GM21529 (cell line): ENCODE measurements around the gene NFASC.

Experiments
- ATAC-seq: cut with Tn5 transposase; IDR thresholded peaks from one replicate; pipeline ENCODE4 v1.9.1; 2021; ENCODE audit not compliant: unreplicated experiment

The NFASC gene

DNA sequence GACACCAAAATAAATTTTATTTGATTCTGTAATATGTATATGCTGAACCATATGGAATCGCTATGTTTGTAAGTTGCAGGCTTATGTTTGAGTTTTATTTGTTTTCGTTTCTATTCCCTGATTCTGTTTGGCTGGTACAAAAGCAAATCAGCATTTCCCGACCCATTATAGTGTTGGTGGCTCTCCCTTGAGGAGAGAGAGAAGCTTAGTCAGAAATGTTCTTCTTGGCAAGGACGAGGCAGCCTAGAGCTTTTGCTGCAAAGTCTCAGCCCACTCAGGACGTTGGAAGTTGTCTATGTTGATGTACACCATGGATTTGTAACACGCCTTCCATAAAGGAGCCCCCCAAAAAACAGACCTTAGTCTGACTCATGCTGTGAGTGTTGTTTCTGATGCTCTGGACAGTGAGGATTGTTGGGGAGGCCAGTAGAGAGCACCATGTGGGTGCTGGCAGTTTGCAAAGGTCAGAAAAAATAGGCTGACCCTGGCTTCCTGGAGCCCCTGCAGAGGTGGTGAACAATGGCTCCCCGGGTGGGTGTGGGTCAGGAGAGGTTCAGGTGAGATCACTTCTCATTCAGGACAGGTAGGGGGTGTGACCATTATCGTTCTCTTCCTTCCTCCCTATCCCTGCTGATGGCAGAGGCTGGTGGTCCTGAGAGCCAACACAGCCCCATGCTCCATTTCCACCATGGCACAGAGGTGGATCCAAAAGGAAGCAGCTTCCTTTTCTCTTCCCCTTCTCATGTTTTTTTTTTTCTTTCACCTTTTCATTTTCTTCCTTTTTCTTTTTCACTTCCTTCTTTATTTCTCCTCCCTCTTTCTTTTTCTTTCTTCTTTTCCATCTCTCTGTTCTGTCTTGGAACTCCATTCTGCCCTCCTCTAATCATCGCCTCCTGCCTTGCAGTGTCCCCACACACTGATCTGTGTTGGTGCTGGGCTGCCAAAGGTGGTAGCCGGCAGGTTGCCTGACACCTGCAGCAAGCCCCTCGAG is 88.0 kb downstream of the NFASC start:
- ATAC-seq, result no peak

DNA sequence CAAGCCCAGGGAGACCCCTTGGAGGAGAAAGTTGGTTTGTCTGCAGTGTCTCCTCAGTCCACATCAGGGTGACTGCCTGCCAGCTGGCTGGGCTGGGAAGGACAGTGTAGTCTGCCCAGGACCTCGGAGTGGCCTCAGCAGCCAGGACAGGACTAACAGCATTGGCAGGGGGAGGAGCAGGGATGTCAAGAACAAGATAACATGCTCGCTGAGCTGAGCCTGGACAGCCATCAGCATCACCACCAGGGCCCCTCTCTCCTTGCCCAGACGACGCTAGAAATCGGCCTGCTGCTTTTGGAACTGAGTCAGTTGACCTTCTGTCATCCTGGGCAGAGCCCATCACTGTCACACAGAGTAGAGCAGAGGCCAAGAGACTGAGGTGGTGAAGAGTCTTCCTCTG is 88.7 kb downstream of the NFASC start:
- no peak for ATAC-seq

DNA sequence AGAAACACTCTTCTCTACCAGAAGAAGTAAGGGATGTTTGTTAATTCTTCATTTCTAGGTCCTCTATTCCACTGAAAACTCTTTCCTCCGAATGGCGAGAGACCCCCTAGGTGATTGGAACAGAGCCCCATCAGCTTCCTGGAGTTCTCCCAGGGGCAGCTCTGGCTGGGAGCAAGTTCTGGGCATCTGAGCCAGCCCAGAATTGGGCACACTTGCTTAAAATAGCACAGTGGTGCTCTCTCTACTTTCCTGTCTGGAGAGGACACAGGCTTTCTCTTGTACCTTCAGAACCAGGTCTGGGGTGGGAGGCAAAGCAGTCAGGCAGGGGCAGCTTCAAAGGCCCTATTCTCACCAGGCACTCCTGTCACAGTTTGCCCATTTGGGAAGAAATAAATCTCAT is 89.2 kb downstream of the NFASC start:
- ATAC-seq, result no peak

DNA sequence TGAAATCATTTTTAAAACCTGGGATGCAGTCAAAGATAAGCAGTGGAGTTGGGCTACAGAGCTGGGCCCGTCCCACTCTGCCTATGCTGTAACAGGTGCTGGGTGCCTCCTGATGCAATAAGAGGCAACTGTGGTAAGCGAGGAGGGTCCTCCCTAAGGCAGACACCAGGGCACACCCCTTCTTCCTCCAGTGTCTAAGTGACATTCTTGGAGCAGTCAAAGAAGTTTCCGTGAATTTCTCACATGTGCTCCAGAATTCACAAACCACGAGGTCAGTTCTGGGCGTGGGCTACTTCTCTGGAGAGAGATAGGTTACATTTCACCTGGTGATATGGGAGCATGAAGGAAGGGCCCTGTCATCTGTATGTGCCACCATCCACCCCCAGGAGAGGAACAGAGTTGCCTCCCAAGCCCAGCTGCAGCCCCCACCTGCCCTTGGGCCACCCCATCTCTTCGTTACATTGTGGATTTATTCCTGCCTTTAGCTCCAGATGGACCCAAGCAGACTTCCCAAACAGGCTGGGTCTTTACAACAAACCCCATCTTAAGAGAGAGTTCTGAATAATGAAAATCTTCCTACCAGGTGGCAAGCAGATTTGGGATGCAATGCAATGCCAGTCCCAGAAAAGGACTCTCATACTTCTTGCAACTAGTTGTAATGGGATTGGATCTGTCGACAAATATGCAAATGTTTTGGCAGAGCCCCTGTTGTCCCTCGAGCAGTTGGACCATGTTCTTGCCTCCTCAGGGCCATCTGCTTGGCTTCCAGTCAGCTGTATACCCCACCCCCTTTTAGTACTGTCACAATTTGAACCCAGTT is 89.9 kb downstream of the NFASC start:
- ATAC-seq, result no peak

DNA sequence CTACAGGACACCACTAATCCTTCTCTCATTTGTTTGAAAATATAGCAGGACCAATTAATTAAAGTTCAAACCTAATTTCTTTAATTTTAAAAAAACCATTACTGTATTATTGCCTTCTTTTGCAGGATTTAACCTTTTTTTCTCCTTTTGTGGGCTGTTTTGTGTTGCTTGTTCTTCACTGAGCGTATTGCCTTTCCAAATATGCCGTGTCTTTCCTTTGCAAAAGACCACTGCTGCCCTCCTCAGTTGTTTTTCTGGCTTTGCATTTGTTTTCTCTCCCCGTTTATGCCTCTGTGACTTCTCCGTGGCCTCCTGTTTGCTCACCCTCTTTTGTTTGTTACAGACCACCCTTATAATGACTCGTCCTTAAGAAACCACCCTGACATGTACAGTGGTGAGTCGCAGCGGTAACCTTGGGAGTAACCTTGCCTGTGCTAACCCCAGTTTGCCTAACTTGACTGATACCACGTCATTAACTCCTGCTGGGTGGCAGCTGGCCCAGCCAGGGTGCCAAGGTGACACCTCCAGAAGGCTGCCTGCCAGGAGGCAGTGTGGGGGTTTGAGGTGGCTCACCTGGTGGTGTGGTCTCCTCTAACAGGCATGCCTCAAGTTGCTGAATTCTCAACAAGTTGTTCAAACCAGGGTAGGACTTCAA is 91.2 kb downstream of the NFASC start:
- no peak for ATAC-seq

DNA sequence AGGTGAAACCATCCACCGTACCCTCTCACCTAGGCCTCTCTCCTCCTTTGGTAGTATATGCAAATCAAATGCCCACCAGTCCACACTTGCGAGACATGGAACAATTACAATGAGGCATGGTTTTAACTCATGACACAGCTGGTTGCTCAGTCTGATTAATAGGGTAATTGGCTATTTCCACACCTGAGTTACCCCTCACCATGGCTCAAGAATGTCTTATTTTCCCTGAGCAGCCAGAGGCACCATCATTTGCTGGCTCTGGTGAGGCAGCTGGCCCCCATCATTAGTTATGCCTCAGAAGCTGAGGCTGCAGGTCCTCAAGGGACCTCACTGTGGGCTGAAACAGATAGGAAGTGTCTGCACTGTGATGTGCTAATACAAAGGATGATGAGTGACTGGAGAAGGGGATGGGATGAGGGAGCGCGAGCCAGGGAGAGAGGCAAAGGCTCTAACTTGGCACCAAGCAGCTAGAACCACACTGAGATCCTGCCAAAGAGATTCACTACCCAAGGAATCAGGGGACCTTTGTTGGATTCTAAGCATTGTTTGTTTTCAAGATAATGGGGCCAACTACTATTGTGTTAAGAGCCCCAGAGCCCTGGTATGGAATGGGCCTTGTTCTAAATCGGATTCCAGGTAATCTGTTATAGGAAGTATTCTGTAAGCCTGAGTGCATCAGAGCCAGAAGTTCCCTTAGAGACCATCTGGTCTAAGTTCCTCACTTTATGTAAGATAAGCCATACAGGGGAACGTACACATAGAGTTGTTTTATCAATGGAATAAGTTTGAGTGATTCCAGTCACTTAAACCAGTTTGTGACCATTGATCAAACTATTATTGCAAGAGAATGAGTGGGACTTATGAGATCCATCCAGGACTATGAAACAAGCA is 92.3 kb downstream of the NFASC start:
- no peak for ATAC-seq

DNA sequence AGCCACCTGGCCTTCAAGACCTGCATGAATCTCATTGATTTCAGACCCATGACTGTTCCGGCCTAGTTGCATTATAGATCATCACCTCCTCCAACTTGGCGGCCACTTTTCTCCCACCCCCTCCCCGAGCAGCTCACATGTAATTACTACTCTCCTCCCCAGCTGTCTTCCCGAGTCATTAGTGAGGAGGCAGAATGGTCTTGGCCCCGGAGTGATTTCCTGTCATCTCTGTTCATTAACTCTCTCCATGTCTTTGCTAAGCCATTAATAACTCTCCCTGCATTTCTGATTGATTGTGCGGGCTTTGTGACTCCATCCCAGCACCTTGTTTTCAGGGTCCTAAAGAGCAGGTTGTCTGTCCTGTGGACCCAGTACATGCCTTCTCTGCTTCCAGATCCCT is 96.8 kb downstream of the NFASC start:
- ATAC-seq, result no peak

DNA sequence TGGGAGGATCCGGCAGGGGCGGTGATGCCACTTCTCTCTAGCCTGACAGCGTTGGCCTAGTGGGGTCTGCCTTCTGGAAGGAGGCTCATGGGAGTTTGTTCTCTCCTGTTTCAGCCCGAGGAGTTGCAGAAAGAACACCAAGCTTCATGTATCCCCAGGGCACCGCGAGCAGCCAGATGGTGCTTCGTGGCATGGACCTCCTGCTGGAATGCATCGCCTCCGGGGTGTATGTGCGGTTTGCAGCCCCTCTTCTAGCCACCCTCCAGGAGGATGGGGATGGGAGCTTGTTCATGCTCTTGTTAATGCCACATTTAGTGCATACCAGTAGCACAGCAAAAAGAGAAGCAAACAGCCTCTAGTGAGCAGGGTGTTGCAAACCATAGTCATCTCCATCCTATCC is 97.5 kb downstream of the NFASC start:
- no peak for ATAC-seq

DNA sequence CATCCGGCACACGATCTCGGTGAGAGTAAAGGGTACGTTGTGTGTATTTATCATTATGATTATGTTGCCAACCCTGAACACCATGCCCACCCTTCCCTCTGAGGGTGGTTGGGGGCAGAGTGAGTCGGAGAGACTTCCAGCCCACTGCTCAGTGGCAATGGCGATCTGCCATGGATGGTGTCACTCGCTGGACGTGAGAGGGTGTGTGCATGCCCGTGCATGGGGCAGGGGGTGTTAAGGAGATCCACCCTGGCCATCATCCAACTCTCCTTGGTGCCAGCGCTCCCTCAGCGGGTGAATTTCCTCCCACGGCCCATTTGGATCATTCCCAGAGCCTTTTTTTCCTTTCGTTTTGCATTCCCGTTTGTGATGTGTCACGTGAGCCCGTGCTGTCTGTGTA is 98.3 kb downstream of the NFASC start:
- ATAC-seq, result no peak

DNA sequence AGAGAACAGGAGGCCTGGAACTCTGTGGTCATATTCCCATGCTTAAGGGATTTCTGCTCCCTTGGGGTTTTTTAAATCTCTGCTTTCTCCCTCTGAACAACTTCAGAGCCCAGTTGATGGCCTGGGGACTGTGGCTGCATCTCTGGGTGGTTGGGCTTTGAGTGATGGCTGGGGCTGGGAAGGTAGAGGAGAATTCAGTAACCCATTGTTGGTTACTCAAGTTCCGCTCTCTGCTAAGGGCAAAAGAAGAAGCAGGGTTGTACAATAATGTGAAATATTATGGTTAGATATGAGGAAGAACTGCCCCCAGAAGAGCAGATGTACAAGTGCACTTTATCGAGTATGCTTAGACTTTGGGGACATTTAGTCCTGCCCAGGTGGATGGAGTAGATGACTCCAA is 100.3 kb downstream of the NFASC start:
- no peak for ATAC-seq

DNA sequence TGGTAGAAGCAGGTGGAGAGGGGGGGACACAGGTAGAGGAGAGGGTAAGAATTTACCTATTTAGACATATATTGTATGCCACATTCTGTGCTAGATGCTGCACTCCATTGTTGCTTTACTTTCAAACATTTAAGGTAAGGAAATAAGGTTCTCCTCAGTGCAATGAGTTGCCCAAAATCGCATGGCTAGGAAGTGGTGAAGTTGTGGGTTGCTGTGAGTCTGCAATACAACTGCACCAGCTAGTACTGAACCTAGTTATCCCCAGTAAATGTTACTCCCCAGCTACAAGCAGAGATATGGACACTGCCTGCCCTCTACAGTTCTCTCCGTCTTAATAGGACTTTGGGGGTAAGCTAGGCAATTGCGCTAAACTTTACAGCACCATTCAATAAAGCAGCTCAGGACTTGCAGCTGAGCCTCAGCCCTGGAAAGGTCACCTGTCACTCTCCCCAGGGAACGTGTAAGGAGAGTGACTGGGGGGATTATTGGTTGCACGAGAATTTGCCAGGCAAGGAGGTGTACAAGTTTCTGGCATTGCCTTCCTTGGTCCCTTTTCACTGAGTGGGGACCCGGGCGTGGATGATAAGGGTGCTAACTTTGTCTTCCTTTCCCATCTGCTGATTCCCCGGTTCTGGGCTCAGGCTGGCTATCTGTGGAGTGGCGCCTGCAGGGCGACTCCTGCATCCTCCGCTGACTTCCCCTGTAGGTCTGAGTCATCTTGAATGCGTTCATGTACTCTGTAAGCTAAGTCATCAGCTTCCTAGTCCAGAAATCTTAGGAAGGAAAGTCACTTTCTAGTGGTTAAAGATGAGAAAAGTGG is 101.1 kb downstream of the NFASC start:
- ATAC-seq, result no peak

DNA sequence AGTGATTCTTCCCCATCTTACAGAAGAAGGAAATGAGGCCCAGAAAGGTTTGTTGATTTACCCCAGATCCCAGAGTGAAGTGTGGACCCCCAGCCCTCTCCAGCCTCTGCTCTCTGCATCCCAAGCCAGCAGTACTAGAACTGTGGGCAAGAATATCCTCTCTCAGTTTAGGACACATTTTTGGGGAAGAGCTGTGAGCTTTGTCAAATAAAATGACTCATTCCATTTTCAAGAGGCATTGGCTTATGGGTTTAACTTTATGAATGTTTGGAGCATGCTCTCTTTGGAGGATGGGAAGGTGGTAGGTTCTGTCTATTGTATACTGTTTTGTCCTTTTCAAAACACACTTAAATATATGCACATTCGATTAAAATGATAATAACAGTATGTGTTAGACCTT is 101.8 kb downstream of the NFASC start:
- ATAC-seq, result no peak

DNA sequence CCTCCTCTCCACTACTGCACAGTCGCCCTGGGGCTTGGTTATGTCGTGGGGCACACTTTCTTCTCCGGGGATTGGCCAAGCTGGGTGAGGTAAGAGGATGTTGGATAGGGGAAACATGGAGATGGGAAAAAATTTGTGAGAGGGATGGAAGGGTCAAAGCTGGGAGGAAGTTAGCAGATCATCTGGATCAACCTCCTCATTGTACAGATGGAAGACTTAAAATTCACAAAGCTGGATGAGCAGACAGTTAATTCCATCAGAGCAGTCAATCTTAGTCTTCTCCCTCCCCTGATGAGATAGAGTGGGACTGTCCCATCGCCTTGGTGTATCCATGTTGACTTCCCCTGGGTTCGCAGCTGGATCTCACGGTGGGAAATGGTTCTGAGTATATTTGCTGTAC is 102.8 kb downstream of the NFASC start:
- no peak for ATAC-seq

DNA sequence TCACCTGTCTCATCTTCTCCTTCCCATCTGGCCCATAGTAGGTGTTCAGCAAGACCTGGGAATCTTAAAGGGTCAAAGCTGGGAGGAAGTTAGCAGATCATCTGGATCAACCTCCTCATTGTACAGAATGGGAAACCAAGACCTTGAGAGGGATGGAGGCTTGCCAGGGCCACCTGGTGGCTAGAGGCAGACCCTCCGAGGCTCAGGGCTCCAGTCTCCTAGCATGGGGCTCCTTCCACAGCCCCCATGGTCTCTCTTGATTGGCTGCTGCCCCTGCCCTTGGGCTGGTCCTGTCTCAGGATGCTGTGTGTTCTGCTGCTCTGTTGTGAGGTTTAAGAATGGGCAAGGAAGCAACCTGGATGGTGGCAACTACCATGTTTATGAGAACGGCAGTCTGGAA is 103.7 kb downstream of the NFASC start:
- ATAC-seq, result no peak

DNA sequence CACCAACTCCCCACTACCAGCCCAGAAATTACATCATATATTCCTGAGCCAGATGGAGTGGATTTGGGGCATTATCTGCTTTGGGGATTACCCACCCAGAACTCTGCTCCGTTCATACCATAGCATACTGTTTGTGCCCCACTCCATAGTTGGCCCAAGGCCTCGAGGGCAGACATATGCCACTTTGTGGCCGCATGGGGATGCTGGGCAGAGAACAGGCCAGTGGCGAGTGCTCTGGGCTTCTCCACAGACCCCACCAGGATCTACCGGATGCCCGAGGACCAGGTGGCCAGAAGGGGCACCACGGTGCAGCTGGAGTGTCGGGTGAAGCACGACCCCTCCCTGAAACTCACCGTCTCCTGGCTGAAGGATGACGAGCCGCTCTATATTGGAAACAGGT is 104.4 kb downstream of the NFASC start:
- no peak for ATAC-seq

DNA sequence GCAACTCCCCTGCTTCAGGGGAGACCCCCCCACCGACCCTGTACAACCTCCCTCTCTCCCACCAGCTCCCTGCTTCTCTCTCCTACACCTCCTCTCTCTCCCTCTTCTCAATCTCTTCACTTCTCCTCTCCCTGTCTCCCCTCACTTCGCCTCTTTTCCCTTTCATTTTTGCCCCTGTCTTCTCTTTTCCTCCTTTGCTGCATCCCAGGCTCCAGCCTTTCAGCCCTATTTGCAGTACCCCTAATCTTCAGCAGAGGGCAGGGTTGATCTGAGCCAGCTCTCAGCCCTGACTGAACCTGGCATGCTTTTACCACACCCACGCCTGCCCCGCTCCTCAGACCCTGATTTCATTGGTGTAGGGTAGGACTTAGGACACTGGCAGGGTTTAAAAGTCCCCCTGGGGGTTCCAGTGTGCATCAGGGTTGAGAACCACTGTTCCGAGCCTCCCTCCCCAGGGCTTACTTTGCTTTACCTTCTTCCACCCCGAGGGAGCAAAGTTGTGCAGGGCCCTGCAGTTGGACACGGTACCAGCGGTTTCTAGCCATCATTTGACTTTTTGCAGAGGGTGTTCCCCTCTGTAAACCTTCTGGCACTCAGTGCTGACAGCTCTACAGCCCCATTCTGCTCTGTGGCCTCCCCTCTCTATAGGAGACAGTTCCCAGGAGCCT is 105.0 kb downstream of the NFASC start:
- no peak for ATAC-seq

DNA sequence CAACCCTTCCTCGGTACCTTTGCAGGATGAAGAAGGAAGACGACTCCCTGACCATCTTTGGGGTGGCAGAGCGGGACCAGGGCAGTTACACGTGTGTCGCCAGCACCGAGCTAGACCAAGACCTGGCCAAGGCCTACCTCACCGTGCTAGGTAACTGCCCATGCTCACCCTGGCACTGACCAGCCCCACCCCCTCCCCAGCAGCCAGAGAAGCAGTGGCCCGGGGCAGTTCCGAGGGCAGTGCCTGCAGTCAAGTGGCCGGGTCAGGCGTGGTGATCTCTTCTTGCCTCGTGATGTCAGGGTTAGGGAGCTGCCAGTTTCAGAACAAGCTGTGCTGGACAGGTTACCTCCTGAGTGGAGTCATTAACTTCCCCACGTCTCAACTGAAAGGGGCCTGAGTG is 106.0 kb downstream of the NFASC start:
- no peak for ATAC-seq

DNA sequence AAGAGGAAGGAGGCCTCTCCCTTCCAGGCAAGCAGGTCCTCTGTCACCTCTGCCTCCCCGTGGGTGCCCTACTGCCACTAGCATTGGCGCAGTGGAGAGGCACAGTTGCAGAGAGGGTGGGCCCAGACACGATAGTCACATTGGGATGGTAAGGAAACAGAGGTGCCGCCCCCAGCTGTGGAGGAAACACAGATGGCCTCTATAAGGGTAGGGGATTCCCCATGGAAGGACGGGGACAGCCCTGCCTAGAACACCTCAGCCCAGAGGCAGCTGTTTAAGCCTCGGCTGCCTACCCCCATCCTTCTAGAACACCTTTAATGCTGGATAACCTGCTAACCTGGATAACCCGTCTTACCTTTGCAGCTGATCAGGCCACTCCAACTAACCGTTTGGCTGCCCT is 106.7 kb downstream of the NFASC start:
- ATAC-seq, result no peak

DNA sequence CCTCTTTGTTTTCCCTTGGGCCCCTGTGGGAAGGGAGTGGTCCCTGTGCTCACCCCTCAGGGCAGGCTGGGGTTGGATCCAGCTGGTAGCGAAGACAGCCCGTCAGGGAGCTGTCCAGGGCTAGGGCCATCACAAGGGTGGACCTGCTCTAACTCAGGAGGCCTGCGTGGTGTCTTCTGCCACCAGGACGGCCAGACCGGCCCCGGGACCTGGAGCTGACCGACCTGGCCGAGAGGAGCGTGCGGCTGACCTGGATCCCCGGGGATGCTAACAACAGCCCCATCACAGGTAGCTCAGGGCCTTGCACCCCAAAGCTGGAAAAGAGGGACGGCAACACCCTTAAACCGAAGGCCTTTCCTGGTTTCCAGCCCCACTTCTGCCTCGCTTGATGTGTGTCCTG is 108.1 kb downstream of the NFASC start:
- ATAC-seq, result no peak
